Measurements from ENCODE around the gene PDXP. TPM values are rescaled to one million over a fixed set of nuclear protein-coding genes. Genes with fewer than 3 reads are reported as not detected.

PDXP gene
- total RNA-seq, 1 donor from 2014 or later: 23.9 TPM

DNA sequence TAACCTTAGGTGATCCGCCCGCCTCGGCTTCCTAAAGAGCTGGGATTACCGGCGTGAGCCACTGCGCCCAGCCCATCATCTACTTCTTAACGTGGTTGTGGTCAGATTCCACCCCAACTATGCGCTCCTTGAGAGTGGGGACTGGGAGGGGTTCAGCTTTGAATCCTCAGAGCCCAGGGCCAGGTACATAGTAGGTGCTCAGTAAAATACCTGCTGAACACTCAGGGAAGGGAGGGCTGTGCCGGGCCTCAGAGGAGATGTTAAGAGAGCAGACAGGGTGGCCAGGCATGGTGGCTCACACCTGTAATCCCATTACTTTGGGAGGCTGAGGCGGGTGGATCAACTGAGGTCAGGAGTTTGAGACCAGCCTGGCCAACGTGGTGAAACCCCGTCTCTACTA, 15.7 kb downstream of the PDXP start:
- peaks cover 17% of the 10 kb centered on the region for H3K36me3 ChIP-seq
- intact Hi-C loops (cut with micrococcal nuclease): no loop called here
- DNase-seq: no peak
- H3K27ac ChIP-seq (replicated peaks): peak overlapping the region; percentile 98
- H3K4me1 ChIP-seq: peaks cover 66% of the 10 kb centered on the region
- peak overlapping the region; percentile 78 for H3K4me3 ChIP-seq
- no peaks in the 10 kb centered on the region for H3K9me3 ChIP-seq (replicated peaks)
- TF ChIP-seq, protein P1, sequence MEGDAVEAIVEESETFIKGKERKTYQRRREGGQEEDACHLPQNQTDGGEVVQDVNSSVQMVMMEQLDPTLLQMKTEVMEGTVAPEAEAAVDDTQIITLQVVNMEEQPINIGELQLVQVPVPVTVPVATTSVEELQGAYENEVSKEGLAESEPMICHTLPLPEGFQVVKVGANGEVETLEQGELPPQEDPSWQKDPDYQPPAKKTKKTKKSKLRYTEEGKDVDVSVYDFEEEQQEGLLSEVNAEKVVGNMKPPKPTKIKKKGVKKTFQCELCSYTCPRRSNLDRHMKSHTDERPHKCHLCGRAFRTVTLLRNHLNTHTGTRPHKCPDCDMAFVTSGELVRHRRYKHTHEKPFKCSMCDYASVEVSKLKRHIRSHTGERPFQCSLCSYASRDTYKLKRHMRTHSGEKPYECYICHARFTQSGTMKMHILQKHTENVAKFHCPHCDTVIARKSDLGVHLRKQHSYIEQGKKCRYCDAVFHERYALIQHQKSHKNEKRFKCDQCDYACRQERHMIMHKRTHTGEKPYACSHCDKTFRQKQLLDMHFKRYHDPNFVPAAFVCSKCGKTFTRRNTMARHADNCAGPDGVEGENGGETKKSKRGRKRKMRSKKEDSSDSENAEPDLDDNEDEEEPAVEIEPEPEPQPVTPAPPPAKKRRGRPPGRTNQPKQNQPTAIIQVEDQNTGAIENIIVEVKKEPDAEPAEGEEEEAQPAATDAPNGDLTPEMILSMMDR (IDR thresholded peaks at IDR 0.05; ENCODE audit: borderline replicate concordance): no peak
- no peaks in the 10 kb centered on the region for H3K27me3 ChIP-seq (ENCODE audit: low read depth)

DNA sequence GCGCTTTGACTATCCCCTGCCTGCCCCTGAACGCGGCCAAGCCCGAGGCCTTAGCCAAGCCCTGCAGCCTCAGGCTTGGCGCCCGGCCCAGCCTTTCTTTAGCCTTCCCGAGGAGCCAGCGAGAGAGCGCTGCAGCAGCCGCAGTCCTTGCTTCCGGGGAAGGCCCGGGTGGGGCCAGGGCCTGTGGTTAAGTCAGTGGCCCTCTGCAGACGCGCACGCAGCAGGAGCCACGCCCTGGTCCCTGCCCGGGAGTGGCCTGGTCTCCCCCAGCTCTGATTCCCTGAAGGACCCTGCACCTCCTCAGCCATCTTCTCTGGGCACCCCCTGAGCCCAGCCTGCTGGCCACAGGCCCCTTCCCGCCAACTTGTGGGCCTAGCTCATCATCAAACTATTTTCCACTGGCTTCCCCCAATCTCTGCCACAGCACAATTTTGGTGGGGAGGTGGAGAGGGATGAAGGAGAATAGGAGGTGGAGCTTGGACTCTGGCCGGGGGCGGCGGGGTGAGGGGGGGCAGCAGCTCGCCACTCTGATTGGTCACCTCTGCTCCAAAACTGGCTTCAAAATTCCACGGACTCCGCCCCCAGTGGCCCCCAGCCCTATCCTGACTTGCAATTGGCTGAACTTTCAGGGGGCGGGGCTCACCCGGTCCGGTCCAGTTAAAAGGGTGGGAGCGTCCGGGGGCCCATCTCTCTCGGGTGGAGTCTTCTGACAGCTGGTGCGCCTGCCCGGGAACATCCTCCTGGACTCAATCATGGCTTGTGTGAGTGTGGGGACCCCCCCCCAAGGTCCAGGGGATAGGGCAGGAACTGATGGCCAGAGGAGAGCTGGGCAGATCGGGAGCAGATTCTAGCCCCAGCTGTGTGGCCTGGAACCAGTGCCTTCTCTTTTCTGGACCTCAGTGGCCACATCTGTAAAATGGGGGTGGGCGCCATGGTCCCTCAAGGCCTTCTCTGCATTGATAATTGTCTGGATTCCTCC, 16.7 kb downstream of the PDXP start, which contains the start of gene LGALS1:
Gene LGALS1, plus strand, starts transcription at position 686 of the 979 bp plus-strand sequence. Its CDS starts 67 bp downstream, at position 753.
- Histone ChIP-seq H3K27ac (replicated peaks) (peak within 1 kb of the TSS; percentile 98), H3K27me3 (ENCODE audit: low read depth) (no peaks in the 10 kb centered on the region), H3K4me3 (peak within 1 kb of the TSS; percentile 78), H3K4me1 (peaks cover 70% of the 10 kb centered on the region), H3K36me3 (peaks cover 24% of the 10 kb centered on the region), H3K9me3 (replicated peaks) (no peaks in the 10 kb centered on the region)
- intact Hi-C loops (cut with micrococcal nuclease): no loop called here
- peak; percentile 98 for DNase-seq
- TF ChIP-seq, protein P1 (IDR thresholded peaks at IDR 0.05; ENCODE audit: borderline replicate concordance): peak; percentile 44

DNA sequence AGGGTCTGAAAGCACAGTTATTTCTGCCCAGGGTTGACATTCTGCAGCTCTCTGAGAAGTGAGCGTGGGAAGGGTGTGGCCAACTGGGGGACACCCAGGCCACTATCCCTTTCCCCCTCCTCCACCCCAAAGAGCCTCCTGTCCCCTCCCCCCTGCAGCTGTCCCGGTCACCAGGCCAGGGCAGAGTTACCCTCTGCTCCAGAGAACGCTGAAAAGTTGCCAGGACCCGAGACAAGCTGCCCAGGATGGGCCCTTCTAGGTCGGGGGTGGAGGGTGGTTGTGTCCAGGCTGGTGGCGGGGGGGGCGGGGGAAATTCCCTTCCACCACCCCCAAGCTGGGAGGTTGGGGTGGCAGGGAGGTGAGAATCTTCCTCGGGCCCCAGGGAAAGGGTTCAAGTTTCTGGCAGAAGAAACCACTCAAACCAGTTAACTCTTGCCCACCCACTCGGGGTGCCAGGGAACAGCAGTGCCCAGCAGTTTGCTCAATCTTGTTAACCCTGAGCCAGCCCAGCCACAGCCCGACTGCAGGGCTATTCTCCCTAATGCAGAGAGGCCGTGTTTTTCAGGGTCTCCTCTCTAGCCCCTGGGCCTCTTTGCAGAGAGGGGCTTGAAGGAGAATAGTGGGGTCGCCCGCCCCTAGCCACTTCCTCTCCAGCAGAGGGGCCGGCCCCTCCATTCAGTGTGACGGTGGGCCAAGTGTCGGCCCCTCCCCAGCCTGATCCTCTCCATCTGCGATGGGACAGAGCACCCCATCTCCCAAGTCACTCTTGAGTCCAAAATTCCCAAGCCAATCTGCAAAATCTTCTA, 17.6 kb downstream of the PDXP start:
- Histone ChIP-seq H3K36me3 (peaks cover 24% of the 10 kb centered on the region), H3K4me1 (peaks cover 75% of the 10 kb centered on the region), H3K9me3 (replicated peaks) (no peaks in the 10 kb centered on the region), H3K27me3 (ENCODE audit: low read depth) (no peaks in the 10 kb centered on the region), H3K27ac (replicated peaks) (peak overlapping the region; percentile 98), H3K4me3 (peak overlapping the region; percentile 78)
- intact Hi-C loops (cut with micrococcal nuclease): no loop called here
- TF ChIP-seq, protein P1 (IDR thresholded peaks at IDR 0.05; ENCODE audit: borderline replicate concordance): no peak
- peak; percentile 68 for DNase-seq

GRCh38 chr22:37676736-37677492, 18.4 kb downstream of the PDXP start:
- H3K27ac ChIP-seq (replicated peaks): peak overlapping the region; percentile 98
- TF ChIP-seq, protein P1 (IDR thresholded peaks at IDR 0.05; ENCODE audit: borderline replicate concordance): no peak
- H3K4me1 ChIP-seq: peaks cover 82% of the 10 kb centered on the region
- peak; percentile 84 for DNase-seq
- intact Hi-C loops (cut with micrococcal nuclease): no loop called here
- peaks cover 24% of the 10 kb centered on the region for H3K36me3 ChIP-seq
- no peaks in the 10 kb centered on the region for H3K27me3 ChIP-seq (ENCODE audit: low read depth)
- H3K4me3 ChIP-seq: peak overlapping the region; percentile 78
- H3K9me3 ChIP-seq (replicated peaks): no peaks in the 10 kb centered on the region
